Panc1 (cell line): Measurements from ENCODE around the gene IRGC. TPM values are rescaled to one million over a fixed set of nuclear protein-coding genes. Genes with fewer than 3 reads are reported as not detected.

Experiments used
- ATAC-seq: fragments of 200-7000 bp; cut with Tn5 transposase; 2 replicates; pipeline ENCODE4 v1.9.1; 2020; ENCODE audit warnings: mild to moderate bottlenecking, moderate library complexity
- BruUV-seq: library from RNA; stranded (reverse); fragments of 400-500 nt; replicated peaks from 2 replicates; lab custom pipeline; 2021; lab: Mats Ljungman, UMichigan
- CTCF ChIA-PET: fragments of 300-600 bp; sonication (Branson Sonifier 250); formaldehyde crosslinking; loops from one replicate; lab custom pipeline; 2022; ENCODE audit warnings: antibody characterized with exemption; lab: Charles Lee
- POLR2A ChIA-PET: fragments of 300-600 bp; sonication (Branson Sonifier 250); formaldehyde crosslinking; loops from one replicate; lab custom pipeline; 2022; ENCODE audit warnings: antibody characterized with exemption; lab: Charles Lee
- DNase-seq: peaks from one replicate; pipeline ENCODE4 v3.0.0-alpha.2; 2010; ENCODE audit warnings: low read depth, low spot score
- H3K27ac ChIP-seq: 2 replicates; pipeline ENCODE4 v1.5.1; 2011; ENCODE audit warnings: mild to moderate bottlenecking, low read length, inconsistent platforms
- H3K27me3 ChIP-seq: fragments of 200-500 bp; sonication (Bioruptor generic); 2 replicates; pipeline ENCODE4 v1.6.0; 2014; ENCODE audit warnings: low read length, inconsistent platforms; ENCODE audit not compliant: control insufficient read depth, insufficient read depth
- H3K36me3 ChIP-seq: fragments of 200-500 bp; sonication (Bioruptor generic); 2 replicates; pipeline ENCODE4 v1.5.1; 2014; ENCODE audit warnings: inconsistent platforms, mild to moderate bottlenecking, low read length, moderate library complexity; ENCODE audit not compliant: control insufficient read depth, insufficient read depth
- H3K4me1 ChIP-seq: 2 replicates; pipeline ENCODE4 v1.5.1; 2011; ENCODE audit warnings: inconsistent platforms, mild to moderate bottlenecking, low read length, moderate library complexity; ENCODE audit not compliant: control insufficient read depth, insufficient read depth
- H3K4me3 ChIP-seq, 2 experiments: 2 replicates each; pipeline ENCODE4 v1.5.1; 2011 to 2012; ENCODE audit warnings: low read depth in 2 of 2, low read length in 2 of 2, mild to moderate bottlenecking in 2 of 2, inconsistent platforms in 1 of 2, moderate library complexity in 1 of 2
- H3K9me3 ChIP-seq: fragments of 200-500 bp; sonication (Bioruptor generic); 2 replicates; pipeline ENCODE4 v1.5.1; 2014; ENCODE audit warnings: low read depth, mild to moderate bottlenecking, inconsistent platforms, low read length, moderate library complexity; ENCODE audit not compliant: control insufficient read depth, insufficient read depth
- POLR2AphosphoS5 ChIP-seq: IDR thresholded peaks from 2 replicates; pipeline ENCODE4 v1.6.1; 2012; ENCODE audit warnings: mild to moderate bottlenecking, low read depth, low read length, moderate library complexity
- SIN3A ChIP-seq: IDR thresholded peaks from 2 replicates; pipeline ENCODE4 v1.6.1; 2012; ENCODE audit warnings: low read depth, mild to moderate bottlenecking, low read length, moderate library complexity, borderline replicate concordance; ENCODE audit not compliant: insufficient read depth
- TCF7L2 ChIP-seq: IDR thresholded peaks from 2 replicates; pipeline ENCODE4 v1.6.1; 2011; ENCODE audit warnings: mild to moderate bottlenecking, low read depth, low read length, inconsistent platforms
- in situ Hi-C: cut with HindIII; loops from 2 replicates; pipeline ENCODE4 v1.10.0; 2016; ENCODE audit warnings: low sequenced_read_pairs, low pct_unique_long_range_greater_than_20kb
- intact Hi-C: fragments of 100-400 bp; cut with micrococcal nuclease; formaldehyde crosslinking; loops from one replicate; pipeline ENCODE4 v1.10.0; 2022; ENCODE audit not compliant: unreplicated experiment
- total RNA-seq: library from RNA; stranded (reverse); gene quantifications from one replicate; pipeline ENCODE4 v1.2.1, GENCODE V29; 2021; ENCODE audit not compliant: unreplicated experiment
- TF ChIP-seq, protein P1 (sequence below), 2 experiments: IDR thresholded peaks; 2 replicates each; pipeline ENCODE4 v1.6.1; 2011 to 2012; ENCODE audit warnings: low read depth in 2 of 2, control low read depth in 1 of 2, low read length in 1 of 2, mild to moderate bottlenecking in 1 of 2, moderate library complexity in 1 of 2; ENCODE audit not compliant: insufficient read depth in 1 of 2
- TF ChIP-seq, protein P2 (sequence below): fragments of 450-650 bp; IDR thresholded peaks from 2 replicates; pipeline ENCODE4 v1.5.1; 2017; ENCODE audit warnings: mild to moderate bottlenecking

Gene IRGC
- total RNA-seq, 1 experiment from 2014 or later = not detected

GRCh38 chr19:43759515-43759914, 43.6 kb downstream of the IRGC start:
- BruUV-seq = no TSS peak
- peaks cover 21% of the 10 kb centered on the region for H3K4me1 ChIP-seq
- peak overlapping the region; percentile 67 for H3K27ac ChIP-seq
- in situ Hi-C loops = no loop called here
- TF ChIP-seq POLR2AphosphoS5 (no peak), SIN3A (no peak), TCF7L2 (no peak)
- TF ChIP-seq, protein P1, sequence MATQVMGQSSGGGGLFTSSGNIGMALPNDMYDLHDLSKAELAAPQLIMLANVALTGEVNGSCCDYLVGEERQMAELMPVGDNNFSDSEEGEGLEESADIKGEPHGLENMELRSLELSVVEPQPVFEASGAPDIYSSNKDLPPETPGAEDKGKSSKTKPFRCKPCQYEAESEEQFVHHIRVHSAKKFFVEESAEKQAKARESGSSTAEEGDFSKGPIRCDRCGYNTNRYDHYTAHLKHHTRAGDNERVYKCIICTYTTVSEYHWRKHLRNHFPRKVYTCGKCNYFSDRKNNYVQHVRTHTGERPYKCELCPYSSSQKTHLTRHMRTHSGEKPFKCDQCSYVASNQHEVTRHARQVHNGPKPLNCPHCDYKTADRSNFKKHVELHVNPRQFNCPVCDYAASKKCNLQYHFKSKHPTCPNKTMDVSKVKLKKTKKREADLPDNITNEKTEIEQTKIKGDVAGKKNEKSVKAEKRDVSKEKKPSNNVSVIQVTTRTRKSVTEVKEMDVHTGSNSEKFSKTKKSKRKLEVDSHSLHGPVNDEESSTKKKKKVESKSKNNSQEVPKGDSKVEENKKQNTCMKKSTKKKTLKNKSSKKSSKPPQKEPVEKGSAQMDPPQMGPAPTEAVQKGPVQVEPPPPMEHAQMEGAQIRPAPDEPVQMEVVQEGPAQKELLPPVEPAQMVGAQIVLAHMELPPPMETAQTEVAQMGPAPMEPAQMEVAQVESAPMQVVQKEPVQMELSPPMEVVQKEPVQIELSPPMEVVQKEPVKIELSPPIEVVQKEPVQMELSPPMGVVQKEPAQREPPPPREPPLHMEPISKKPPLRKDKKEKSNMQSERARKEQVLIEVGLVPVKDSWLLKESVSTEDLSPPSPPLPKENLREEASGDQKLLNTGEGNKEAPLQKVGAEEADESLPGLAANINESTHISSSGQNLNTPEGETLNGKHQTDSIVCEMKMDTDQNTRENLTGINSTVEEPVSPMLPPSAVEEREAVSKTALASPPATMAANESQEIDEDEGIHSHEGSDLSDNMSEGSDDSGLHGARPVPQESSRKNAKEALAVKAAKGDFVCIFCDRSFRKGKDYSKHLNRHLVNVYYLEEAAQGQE (IDR thresholded peaks at IDR 0.05; ENCODE audit: insufficient read depth in 1 of 2, low read depth in 2 of 2, low read length in 1 of 2) = no peak
- TF ChIP-seq, protein P2, sequence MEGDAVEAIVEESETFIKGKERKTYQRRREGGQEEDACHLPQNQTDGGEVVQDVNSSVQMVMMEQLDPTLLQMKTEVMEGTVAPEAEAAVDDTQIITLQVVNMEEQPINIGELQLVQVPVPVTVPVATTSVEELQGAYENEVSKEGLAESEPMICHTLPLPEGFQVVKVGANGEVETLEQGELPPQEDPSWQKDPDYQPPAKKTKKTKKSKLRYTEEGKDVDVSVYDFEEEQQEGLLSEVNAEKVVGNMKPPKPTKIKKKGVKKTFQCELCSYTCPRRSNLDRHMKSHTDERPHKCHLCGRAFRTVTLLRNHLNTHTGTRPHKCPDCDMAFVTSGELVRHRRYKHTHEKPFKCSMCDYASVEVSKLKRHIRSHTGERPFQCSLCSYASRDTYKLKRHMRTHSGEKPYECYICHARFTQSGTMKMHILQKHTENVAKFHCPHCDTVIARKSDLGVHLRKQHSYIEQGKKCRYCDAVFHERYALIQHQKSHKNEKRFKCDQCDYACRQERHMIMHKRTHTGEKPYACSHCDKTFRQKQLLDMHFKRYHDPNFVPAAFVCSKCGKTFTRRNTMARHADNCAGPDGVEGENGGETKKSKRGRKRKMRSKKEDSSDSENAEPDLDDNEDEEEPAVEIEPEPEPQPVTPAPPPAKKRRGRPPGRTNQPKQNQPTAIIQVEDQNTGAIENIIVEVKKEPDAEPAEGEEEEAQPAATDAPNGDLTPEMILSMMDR = no peak; the same call in none of the 2 replicates
- DNase-seq = no peak
- ChIA-PET CTCF (interaction anchor here (0.7 to 0.8 kb wide), 2 partner anchors 31 to 1003 kb away, joined by 3 read pairs; no protein-coding TSS in a partner anchor), POLR2A (no interaction called here)
- no peak overlapping the region for H3K4me3 ChIP-seq
- H3K36me3 ChIP-seq = no peaks in the 10 kb centered on the region; the same call in 1 of the 2 replicates
- no peaks in the 10 kb centered on the region for H3K27me3 ChIP-seq
- no peaks in the 10 kb centered on the region for H3K9me3 ChIP-seq
- ATAC-seq = no peak; the same call in 1 of the 2 replicates
- intact Hi-C loops = no loop called here

DNA sequence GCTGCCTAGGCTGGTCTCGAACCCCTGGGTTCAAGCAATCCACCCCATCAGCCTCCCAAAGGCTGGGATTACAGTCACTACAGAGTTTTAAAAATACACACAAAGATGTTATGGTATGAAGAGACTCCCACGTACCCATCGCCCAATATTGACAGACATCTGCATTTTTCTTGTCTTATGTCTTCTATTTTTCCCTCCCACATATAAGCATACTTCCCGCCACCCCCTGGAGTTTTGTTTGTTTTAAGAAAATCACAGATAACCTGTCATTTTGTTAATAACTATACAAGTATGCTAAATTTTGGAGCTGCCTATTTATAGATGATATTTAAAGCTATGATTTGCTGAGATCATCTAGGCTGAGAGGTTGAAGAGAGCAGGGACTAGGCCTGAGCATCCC, 45.1 kb downstream of the IRGC start:
- DNase-seq = no peak
- in situ Hi-C loops (no loop called here), intact Hi-C loops (no loop called here)
- Histone ChIP-seq H3K27me3 (no peaks in the 10 kb centered on the region), H3K36me3 (no peaks in the 10 kb centered on the region), H3K9me3 (no peaks in the 10 kb centered on the region), H3K4me1 (peaks cover 32% of the 10 kb centered on the region), H3K27ac (no peak overlapping the region), H3K4me3 (no peak overlapping the region)
- BruUV-seq = no TSS peak
- TF ChIP-seq TCF7L2 = no peak
- TF ChIP-seq, protein P1 (IDR thresholded peaks at IDR 0.05; ENCODE audit: insufficient read depth in 1 of 2, low read depth in 2 of 2, low read length in 1 of 2) = no peak
- no peak for TF ChIP-seq SIN3A
- TF ChIP-seq, protein P2 = no peak
- TF ChIP-seq POLR2AphosphoS5 = no peak
- ChIA-PET POLR2A (interaction anchor here (0.6 kb wide), 1 partner anchor 141 kb away, joined by 5 read pairs; no protein-coding TSS in a partner anchor), CTCF (no interaction called here)
- ATAC-seq = no peak
